ENCODE data around the gene KCNN3. TPM values are rescaled to one million over a fixed set of nuclear protein-coding genes. Genes with fewer than 3 reads are reported as not detected.

Gene KCNN3
- total and polyA plus RNA-seq, 2 donors (not counting 1 experiment from before 2014, with no cell fraction given), result 0.17 to 0.82 TPM

GRCh38 chr1:154741741-154742495 is 128.2 kb downstream of the KCNN3 start:
- H3K36me3 ChIP-seq (replicated peaks in 1 of 2; ENCODE audit: control extremely low read depth in 1 of 2, control insufficient read depth in 1 of 2, extremely low read depth in 1 of 2, insufficient read depth in 2 of 2, low read length in 1 of 2), result no peaks in the 10 kb centered on the region
- ChIA-PET CTCF (interaction anchor here (1.1 kb wide), 1 partner anchor 9 kb away, joined by 3 read pairs; no protein-coding TSS in a partner anchor), POLR2A (no interaction called here)
- no peak for DNase-seq
- no peaks in the 10 kb centered on the region for H4K20me1 ChIP-seq (ENCODE audit: control insufficient read depth, insufficient read depth, low read length, poor library complexity, severe bottlenecking)
- H3K4me3 Mint-ChIP-seq, result no peak overlapping the region
- TF ChIP-seq EZH2 (IDR thresholded peaks at IDR 0.05; ENCODE audit: borderline replicate concordance, insufficient read depth, low read depth, low read length, poor library complexity, severe bottlenecking), result no peak
- TF ChIP-seq CTCF (IDR thresholded peaks at IDR 0.05), result no peak
- intact Hi-C loops (cut with micrococcal nuclease), result no loop called here
- WGBS (ENCODE audit: insufficient coverage), result 96% methylated on average over 14 of the region's 15 CpGs
- H3K9me3 Mint-ChIP-seq (ENCODE audit: insufficient read depth), result no peaks in the 10 kb centered on the region
- H3K4me1 Mint-ChIP-seq, result no peaks in the 10 kb centered on the region
- H3K9me3 ChIP-seq (ENCODE audit: control extremely low read depth in 1 of 3, control insufficient read depth in 2 of 3, insufficient read depth in 1 of 3, low read length in 2 of 3), result no peaks in the 10 kb centered on the region
- no peaks in the 10 kb centered on the region for H3K79me2 ChIP-seq (ENCODE audit: control insufficient read depth, insufficient read depth, low read length)
- no peak overlapping the region for H3K27ac Mint-ChIP-seq
- no peak overlapping the region for H3K9ac ChIP-seq (ENCODE audit: low read length)
- H3K27ac ChIP-seq (ENCODE audit: low read length in 2 of 2), result no peak overlapping the region
- H3K4me1 ChIP-seq (ENCODE audit: control insufficient read depth in 2 of 2, insufficient read depth in 2 of 2, low read length in 2 of 2), result peaks cover 0 to under 1% of the 10 kb centered on the region in 2 donors
- H3K27me3 Mint-ChIP-seq, result peaks cover 60% of the 10 kb centered on the region
- H3K27me3 ChIP-seq (replicated peaks in 1 of 4; ENCODE audit: control extremely low read depth in 1 of 4, control insufficient read depth in 3 of 4, insufficient read depth in 4 of 4, low read length in 3 of 4), result peaks cover 0 to 14% (median 5%) of the 10 kb centered on the region in 4 experiments
- H3K4me2 ChIP-seq (replicated peaks; ENCODE audit: low read depth, low read length, poor library complexity, severe bottlenecking), result no peak overlapping the region
- no peak for ATAC-seq (ENCODE audit: low read depth)
- no peak overlapping the region for H2AFZ ChIP-seq (ENCODE audit: insufficient read depth, low read depth, low read length, poor library complexity, severe bottlenecking)
- H3K4me3 ChIP-seq (ENCODE audit: control extremely low read depth in 1 of 5, extremely low read depth in 1 of 5, insufficient read depth in 1 of 5, low read depth in 2 of 5, low read length in 4 of 5), result no peak overlapping the region

- CTCF ChIA-PET, result no interaction called here
- no peak for DNase-seq
- no peak overlapping the region for H2AFZ ChIP-seq (ENCODE audit: insufficient read depth, low read depth, low read length, poor library complexity, severe bottlenecking)
- H4K20me1 ChIP-seq (ENCODE audit: control insufficient read depth, insufficient read depth, low read length, poor library complexity, severe bottlenecking), result no peaks in the 10 kb centered on the region
- intact Hi-C loops (cut with micrococcal nuclease), result no loop called here
- H3K4me2 ChIP-seq (replicated peaks; ENCODE audit: low read depth, low read length, poor library complexity, severe bottlenecking), result no peak overlapping the region
- H3K27ac ChIP-seq (ENCODE audit: low read length in 2 of 2), result no peak overlapping the region
- H3K4me1 ChIP-seq (ENCODE audit: control insufficient read depth in 2 of 2, insufficient read depth in 2 of 2, low read length in 2 of 2), result no peaks in the 10 kb centered on the region
- POLR2A ChIA-PET, result no interaction called here
- H3K36me3 ChIP-seq (replicated peaks in 1 of 2; ENCODE audit: control extremely low read depth in 1 of 2, control insufficient read depth in 1 of 2, extremely low read depth in 1 of 2, insufficient read depth in 2 of 2, low read length in 1 of 2), result no peaks in the 10 kb centered on the region
- no peaks in the 10 kb centered on the region for H3K79me2 ChIP-seq (ENCODE audit: control insufficient read depth, insufficient read depth, low read length)
- ATAC-seq (ENCODE audit: low read depth), result no peak
- H3K27ac Mint-ChIP-seq, result no peak overlapping the region
- no peaks in the 10 kb centered on the region for H3K9me3 ChIP-seq (ENCODE audit: control extremely low read depth in 1 of 3, control insufficient read depth in 2 of 3, insufficient read depth in 1 of 3, low read length in 2 of 3)
- H3K27me3 Mint-ChIP-seq, result peaks cover 57% of the 10 kb centered on the region
- no peaks in the 10 kb centered on the region for H3K4me1 Mint-ChIP-seq
- H3K9me3 Mint-ChIP-seq (ENCODE audit: insufficient read depth), result no peaks in the 10 kb centered on the region
- H3K4me3 Mint-ChIP-seq, result no peak overlapping the region
- TF ChIP-seq CTCF (IDR thresholded peaks at IDR 0.05) (no peak), EZH2 (IDR thresholded peaks at IDR 0.05; ENCODE audit: borderline replicate concordance, insufficient read depth, low read depth, low read length, poor library complexity, severe bottlenecking) (no peak)
- peaks cover 0 to 10% (median 4%) of the 10 kb centered on the region in 4 experiments for H3K27me3 ChIP-seq (replicated peaks in 1 of 4; ENCODE audit: control extremely low read depth in 1 of 4, control insufficient read depth in 3 of 4, insufficient read depth in 4 of 4, low read length in 3 of 4)
- H3K4me3 ChIP-seq (ENCODE audit: control extremely low read depth in 1 of 5, extremely low read depth in 1 of 5, insufficient read depth in 1 of 5, low read depth in 2 of 5, low read length in 4 of 5), result no peak overlapping the region
- H3K9ac ChIP-seq (ENCODE audit: low read length), result no peak overlapping the region
Measured at GRCh38 chr1:154741327-154741726, 128.8 kb downstream of the KCNN3 start.

Measured in B cell (primary cell).